Measurements from ENCODE around the gene PILRA.

DNA sequence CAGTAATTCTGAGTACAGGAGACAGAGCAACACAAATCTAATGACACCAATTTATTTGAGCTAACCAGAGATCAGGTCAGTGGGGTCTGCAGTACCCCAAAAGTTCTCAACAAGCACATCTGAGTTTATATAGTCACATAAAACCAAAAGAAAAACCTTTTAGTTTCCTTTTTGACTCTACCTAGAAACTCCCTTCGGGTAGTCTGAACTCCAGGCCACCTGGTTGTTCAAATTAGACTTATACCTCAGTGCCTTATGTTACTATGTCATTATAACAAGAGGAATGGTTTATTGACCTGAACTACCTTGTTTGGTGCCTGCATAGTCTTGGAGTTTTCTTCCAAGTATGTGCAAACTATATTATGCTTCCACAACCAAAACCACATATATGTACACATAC is 40.6 kb downstream of the PILRA start:
- TF ChIP-seq POLR2A (IDR thresholded peaks at IDR 0.05): no peak
- TF ChIP-seq, protein P1, sequence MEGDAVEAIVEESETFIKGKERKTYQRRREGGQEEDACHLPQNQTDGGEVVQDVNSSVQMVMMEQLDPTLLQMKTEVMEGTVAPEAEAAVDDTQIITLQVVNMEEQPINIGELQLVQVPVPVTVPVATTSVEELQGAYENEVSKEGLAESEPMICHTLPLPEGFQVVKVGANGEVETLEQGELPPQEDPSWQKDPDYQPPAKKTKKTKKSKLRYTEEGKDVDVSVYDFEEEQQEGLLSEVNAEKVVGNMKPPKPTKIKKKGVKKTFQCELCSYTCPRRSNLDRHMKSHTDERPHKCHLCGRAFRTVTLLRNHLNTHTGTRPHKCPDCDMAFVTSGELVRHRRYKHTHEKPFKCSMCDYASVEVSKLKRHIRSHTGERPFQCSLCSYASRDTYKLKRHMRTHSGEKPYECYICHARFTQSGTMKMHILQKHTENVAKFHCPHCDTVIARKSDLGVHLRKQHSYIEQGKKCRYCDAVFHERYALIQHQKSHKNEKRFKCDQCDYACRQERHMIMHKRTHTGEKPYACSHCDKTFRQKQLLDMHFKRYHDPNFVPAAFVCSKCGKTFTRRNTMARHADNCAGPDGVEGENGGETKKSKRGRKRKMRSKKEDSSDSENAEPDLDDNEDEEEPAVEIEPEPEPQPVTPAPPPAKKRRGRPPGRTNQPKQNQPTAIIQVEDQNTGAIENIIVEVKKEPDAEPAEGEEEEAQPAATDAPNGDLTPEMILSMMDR (IDR thresholded peaks at IDR 0.05 in 4 of 5, conservative IDR thresholded peaks at IDR 0.05 in 1 of 5): no peak

Measured in gastrocnemius medialis (tissue), 4 donors.